Fibroblast of lung (primary cell): ENCODE results near the gene PCGF5. TPM values are rescaled to one million over a fixed set of nuclear protein-coding genes. Genes with fewer than 3 reads are reported as not detected.

Source experiments
- DNase-seq, 2 donors: peaks; one replicate each; pipeline versions ENCODE4 v3.0.0 to v3.0.0-alpha.2; 2010; ENCODE audit warnings: low read depth in 2 of 2
- H2AFZ ChIP-seq: 2 replicates; pipeline ENCODE4 v1.5.1; 2012; ENCODE audit warnings: low read length, control low read depth, inconsistent platforms
- H3K27ac ChIP-seq: 2 replicates; pipeline ENCODE4 v1.5.1; 2011; ENCODE audit warnings: low read length, control low read depth; ENCODE audit not compliant: insufficient read depth
- H3K27me3 ChIP-seq: 2 replicates; pipeline ENCODE4 v1.5.1; 2011; ENCODE audit warnings: mild to moderate bottlenecking, low read length; ENCODE audit not compliant: control insufficient read depth, insufficient read depth
- H3K36me3 ChIP-seq: 2 replicates; pipeline ENCODE4 v1.5.1; 2011; ENCODE audit warnings: low read length; ENCODE audit not compliant: control insufficient read depth, insufficient read depth
- H3K4me1 ChIP-seq: 2 replicates; pipeline ENCODE4 v1.5.1; 2011; ENCODE audit warnings: low read length; ENCODE audit not compliant: control insufficient read depth, insufficient read depth; ENCODE audit errors: extremely low read depth
- H3K4me2 ChIP-seq: 2 replicates; pipeline ENCODE4 v1.5.1; 2011; ENCODE audit warnings: low read length, control low read depth; ENCODE audit not compliant: insufficient read depth; ENCODE audit errors: extremely low read depth
- H3K4me3 ChIP-seq, 4 experiments: fragments of 200-600 bp in 1 of 4; sonication (generic) in 1 of 4; replicated peaks in 1 of 4; 2 replicates each; pipeline ENCODE4 v1.5.1; 2011 to 2016; ENCODE audit warnings: low read length in 4 of 4, low read depth in 3 of 4, mild to moderate bottlenecking in 3 of 4, control low read depth in 2 of 4, inconsistent platforms in 1 of 4, mixed read lengths in 1 of 4; ENCODE audit not compliant: insufficient read depth in 1 of 4; ENCODE audit errors: control extremely low read depth in 1 of 4
- H3K79me2 ChIP-seq: 2 replicates; pipeline ENCODE4 v1.5.1; 2012; ENCODE audit warnings: mild to moderate bottlenecking, low read length, inconsistent platforms; ENCODE audit not compliant: control insufficient read depth, insufficient read depth
- H3K9ac ChIP-seq: 2 replicates; pipeline ENCODE4 v1.5.1; 2011; ENCODE audit warnings: mild to moderate bottlenecking, low read length, control low read depth; ENCODE audit not compliant: insufficient read depth
- H3K9me3 ChIP-seq: 2 replicates; pipeline ENCODE4 v1.5.1; 2012; ENCODE audit warnings: low read depth, low read length; ENCODE audit not compliant: control insufficient read depth, insufficient read depth
- H4K20me1 ChIP-seq: 2 replicates; pipeline ENCODE4 v1.5.1; 2011; ENCODE audit warnings: low read length; ENCODE audit not compliant: control insufficient read depth, insufficient read depth; ENCODE audit errors: extremely low read depth
- CTCF ChIP-seq, 2 donors: IDR thresholded peaks in 1 of 2; conservative IDR thresholded peaks in 1 of 2; 1 replicate in 1 of 2; 2 replicates in 1 of 2; pipeline ENCODE4 v1.5.1; 2011 to 2012; ENCODE audit warnings: low read length in 2 of 2, control low read depth in 1 of 2, inconsistent platforms in 1 of 2, low read depth in 1 of 2, mild to moderate bottlenecking in 1 of 2
- EZH2 ChIP-seq: IDR thresholded peaks from 2 replicates; pipeline ENCODE4 v1.5.1; 2012; ENCODE audit warnings: low read length, control low read depth, mild to moderate bottlenecking; ENCODE audit errors: missing control alignments
- polyA plus RNA-seq, 2 donors: library from polyadenylated mRNA; depleted of rRNA in 1 of 2; stranded (reverse) in 1 of 2; unstranded in 1 of 2; fragments of >200 nt; gene quantifications; 2 replicates each; pipeline ENCODE4 v1.2.1, GENCODE V29; 2011 to 2012; ENCODE audit warnings: missing spikeins in 1 of 2
- total RNA-seq: library from RNA; depleted of rRNA; stranded (reverse); fragments of >200 nt; gene quantifications from 2 replicates; pipeline ENCODE4 v1.2.1, GENCODE V29; 2014

PCGF5 gene
- total and polyA plus RNA-seq, 2 donors (not counting 1 experiment from before 2014, with no cell fraction given): 31.3 to 31.5 TPM

GRCh38 chr10:91201213-91201996 is 19.1 kb upstream of the PCGF5 start:
- Histone ChIP-seq H3K4me1 (peaks cover 5% of the 10 kb centered on the region), H3K36me3 (no peaks in the 10 kb centered on the region), H3K27ac (no peak overlapping the region), H3K79me2 (no peaks in the 10 kb centered on the region), H4K20me1 (no peaks in the 10 kb centered on the region), H3K4me3 (no peak overlapping the region), H3K27me3 (no peaks in the 10 kb centered on the region), H3K4me2 (no peak overlapping the region), H2AFZ (no peak overlapping the region), H3K9me3 (no peaks in the 10 kb centered on the region), H3K9ac (no peak overlapping the region)
- no peak for TF ChIP-seq EZH2
- TF ChIP-seq CTCF (conservative IDR thresholded peaks at IDR 0.05 in 1 of 2, IDR thresholded peaks at IDR 0.05 in 1 of 2; ENCODE audit: low read depth in 1 of 2, low read length in 2 of 2): no peak
- no peak for DNase-seq

DNA sequence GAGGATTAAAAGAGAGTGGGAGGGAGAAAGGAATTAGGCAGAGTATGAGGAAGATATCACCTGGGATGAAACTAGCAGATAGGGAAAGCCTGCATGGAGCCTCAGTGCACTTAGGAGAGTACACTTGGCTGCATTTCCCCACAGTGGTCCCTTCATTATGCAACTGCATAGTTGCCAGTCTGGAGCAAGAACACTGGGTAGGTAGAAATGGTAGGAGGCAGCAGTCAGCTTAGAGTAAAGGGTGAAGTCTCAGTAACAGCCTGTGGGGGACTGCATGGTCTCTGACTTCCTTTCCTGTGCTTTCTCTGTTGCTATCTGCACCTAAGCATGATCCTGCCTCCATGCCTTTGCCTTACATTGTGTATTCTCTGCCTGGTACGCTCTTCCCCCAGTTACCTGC is 14.0 kb upstream of the PCGF5 start:
- Histone ChIP-seq H3K4me2 (no peak overlapping the region), H3K9ac (no peak overlapping the region), H2AFZ (no peak overlapping the region)

More for the DNA sequence above, 14.0 kb upstream of the PCGF5 start:
- Histone ChIP-seq H3K27me3 (no peaks in the 10 kb centered on the region), H3K79me2 (no peaks in the 10 kb centered on the region), H3K27ac (no peak overlapping the region), H3K9me3 (no peaks in the 10 kb centered on the region), H3K4me1 (no peaks in the 10 kb centered on the region), H3K4me3 (no peak overlapping the region), H4K20me1 (no peaks in the 10 kb centered on the region), H3K36me3 (no peaks in the 10 kb centered on the region)
- TF ChIP-seq CTCF (conservative IDR thresholded peaks at IDR 0.05 in 1 of 2, IDR thresholded peaks at IDR 0.05 in 1 of 2; ENCODE audit: low read depth in 1 of 2, low read length in 2 of 2) (no peak), EZH2 (no peak)
- no peak for DNase-seq
